Measurements from ENCODE around the gene LILRA1.
"Not testable (repeated sequence)": the region's sequence is repeated elsewhere in the genome, so short reads cannot be mapped to it uniquely, and the experiment has no call there.

Gene LILRA1

GRCh38 chr19:54593445-54593844 is at the start of gene LILRA1:
TSS of gene LILRA1 (plus strand) at chr19:54593632. CDS start at chr19:54594245, 613 bp downstream.
- DNase-seq (ENCODE audit: low read depth), result not testable (repeated sequence)

GRCh38 chr19:54548806-54549205 is 44.6 kb upstream of the LILRA1 start:
- no peak for DNase-seq (ENCODE audit: low read depth)

GRCh38 chr19:54549224-54549623 is 44.2 kb upstream of the LILRA1 start:
- DNase-seq (ENCODE audit: low read depth), result no peak

GRCh38 chr19:54551293-54551692 is 42.1 kb upstream of the LILRA1 start:
- no peak for DNase-seq (ENCODE audit: low read depth)

- no peak for DNase-seq (ENCODE audit: low read depth)
These were observed 41.2 kb upstream of the LILRA1 start for GRCh38 chr19:54551950-54552912.

DNA sequence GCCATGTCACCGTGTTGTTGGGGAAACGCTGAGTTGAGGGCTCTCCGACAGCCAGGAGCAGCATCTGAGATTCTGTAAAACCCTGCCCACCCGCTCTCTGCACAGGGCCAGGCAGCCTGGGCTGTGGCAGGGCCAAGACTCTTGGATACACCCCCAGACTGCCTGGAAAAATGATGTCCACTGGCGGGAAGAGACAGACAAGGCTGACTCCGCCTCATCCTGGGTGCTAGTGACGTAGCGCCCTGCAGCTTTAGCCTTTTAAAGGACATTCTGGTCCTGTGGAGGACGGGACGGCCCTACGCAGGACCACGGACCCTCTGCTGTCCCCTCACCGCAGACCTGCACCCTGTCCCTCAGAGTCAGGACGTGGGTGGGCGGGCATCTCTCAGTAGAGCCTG is 40.5 kb upstream of the LILRA1 start:
- DNase-seq (ENCODE audit: low read depth), result no peak

- no peak for DNase-seq (ENCODE audit: low read depth)
These were observed 39.4 kb upstream of the LILRA1 start for GRCh38 chr19:54554006-54554405.

DNA sequence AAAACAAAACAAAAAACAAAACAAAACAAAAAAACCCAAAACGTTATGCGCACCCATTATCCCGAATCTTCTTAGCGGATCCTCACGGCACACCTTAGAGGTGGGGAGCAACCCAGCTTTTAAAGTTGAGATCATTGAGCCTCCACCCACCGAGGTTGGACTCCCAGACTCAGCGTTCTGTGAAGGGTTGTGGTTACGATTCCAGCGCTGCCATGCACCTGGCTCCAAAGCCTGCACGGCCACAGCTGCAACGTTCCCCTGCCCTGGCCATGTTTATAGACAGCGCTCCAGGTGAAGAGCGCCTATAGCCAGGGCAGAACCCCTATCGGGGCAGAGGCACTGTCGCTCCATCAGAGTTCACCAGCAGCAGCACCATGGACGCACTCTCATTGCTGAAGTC is 38.5 kb upstream of the LILRA1 start:
- DNase-seq (ENCODE audit: low read depth), result no peak

DNA sequence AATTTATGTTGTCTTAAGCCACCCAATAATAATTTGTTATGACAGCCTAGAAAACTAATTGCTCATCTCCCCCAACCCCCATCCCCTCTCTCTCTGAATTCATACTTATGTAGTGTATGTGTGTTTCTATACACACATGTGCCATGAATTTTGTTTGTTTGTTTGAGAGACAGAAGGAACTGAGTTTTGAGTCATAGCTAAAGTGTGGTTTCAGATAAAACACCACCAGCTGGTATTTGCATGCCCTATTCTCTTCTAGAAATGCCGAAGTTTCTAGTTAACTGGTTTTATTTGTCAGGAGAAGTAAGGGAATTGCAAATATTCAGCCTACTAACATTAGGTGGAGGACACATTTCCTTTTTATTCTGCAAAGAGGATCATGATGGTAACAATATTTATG is 37.2 kb upstream of the LILRA1 start:
- DNase-seq (ENCODE audit: low read depth), result no peak

- DNase-seq (ENCODE audit: low read depth), result no peak
These were observed 35.1 kb upstream of the LILRA1 start for GRCh38 chr19:54558339-54558738.

DNA sequence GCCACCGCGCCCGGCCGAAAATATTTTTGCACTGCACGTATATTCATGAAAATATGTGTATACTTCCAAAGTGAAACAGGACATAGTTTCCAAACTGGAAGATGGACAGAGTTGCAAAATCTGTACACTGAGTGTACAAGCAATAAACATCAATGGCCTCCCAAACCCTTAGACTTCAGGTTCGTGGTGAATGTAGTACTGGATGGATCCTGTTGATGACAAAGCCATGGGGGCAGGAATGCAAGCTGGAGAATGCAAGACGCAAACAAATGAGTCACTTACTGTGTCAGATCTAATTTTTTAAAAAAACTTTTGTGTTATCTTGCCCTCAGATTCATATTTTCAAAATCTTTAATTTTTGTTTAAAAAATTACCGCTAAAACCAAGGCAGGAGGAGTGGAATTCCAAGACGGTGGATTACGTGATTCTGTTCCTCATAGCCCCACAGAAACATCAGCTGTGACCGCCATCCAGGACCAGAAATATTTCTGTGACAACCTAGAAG is 32.5 kb upstream of the LILRA1 start:
- no peak for DNase-seq (ENCODE audit: low read depth)

GRCh38 chr19:54561840-54562239 is 31.6 kb upstream of the LILRA1 start:
- no peak for DNase-seq (ENCODE audit: low read depth)

DNA sequence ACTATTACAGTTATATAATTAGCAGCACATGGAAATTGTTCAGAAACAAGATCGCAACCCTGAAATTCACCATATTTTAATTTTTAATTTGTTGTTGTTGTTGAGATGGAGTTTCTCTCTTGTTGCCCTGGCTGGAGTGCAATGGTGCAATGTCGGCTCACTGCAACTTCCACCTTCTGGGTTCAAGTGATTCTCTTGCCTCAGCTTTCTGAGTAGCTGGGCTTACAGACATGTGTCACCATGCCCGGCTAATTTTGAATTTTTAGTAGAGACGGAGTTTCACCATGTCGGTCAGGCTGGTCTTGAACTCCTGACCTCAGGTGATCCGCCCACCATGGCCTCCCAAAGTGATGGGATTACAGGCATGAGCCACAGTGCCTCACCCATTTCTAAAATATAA is 30.2 kb upstream of the LILRA1 start:
- not testable (repeated sequence) for DNase-seq (ENCODE audit: low read depth)

DNA sequence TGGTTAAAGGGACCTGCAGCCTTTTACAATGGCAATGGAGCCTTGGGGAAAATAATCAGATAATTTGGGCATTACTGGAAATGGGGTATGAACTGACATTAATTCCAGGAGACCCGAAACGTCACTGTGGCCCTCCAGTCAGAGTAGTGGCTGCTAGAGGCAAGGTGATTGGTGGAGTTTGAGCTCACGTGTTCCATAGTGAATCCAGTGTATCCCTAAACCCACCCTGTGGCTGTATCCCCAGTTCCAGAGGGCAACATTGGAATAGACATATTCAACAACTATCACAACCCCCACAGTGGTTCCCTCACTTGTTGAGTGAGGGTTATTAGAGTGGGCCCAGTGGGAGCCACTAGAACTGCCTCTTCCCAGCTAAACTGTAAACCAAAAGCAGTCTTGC is 23.1 kb upstream of the LILRA1 start:
- DNase-seq (ENCODE audit: low read depth), result no peak

GRCh38 chr19:54571715-54572615 is 21.5 kb upstream of the LILRA1 start:
- not testable (repeated sequence) for DNase-seq (ENCODE audit: low read depth)

DNA sequence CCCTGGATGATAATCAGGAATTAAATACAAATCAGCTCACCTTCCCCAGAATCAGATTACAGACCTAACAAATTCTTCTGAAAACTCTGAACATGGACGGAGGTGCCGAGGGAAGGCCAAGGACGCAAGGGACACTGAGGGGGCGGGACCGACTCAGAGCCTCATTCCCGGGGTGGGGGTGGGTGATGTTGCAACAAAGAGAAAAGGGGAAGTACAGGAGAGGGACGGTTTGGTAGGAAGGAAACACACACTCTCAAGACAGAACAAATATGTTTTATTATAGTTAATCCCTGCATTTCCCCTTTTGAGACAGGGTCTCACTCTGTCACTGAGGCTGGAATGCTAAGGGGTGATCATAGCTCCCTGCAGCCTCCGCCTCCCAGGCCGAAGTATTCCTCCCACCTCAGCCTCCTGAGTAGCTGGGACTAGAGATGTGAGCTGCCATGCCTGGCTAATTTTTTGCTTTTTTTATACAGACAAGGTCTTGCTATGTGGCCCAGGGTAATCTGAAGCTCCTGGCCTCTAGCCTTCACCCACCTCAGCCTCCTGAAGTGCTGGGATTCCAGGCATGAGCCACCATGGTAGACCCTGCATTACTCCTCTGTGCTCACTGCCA is 20.6 kb upstream of the LILRA1 start:
- no peak for DNase-seq (ENCODE audit: low read depth)

- no peak for DNase-seq (ENCODE audit: low read depth)
These were observed 20.0 kb upstream of the LILRA1 start, which contains the start of gene LILRA2 for GRCh38 chr19:54573330-54573872. TSS of gene LILRA2 (plus strand) at chr19:54573790. CDS start at chr19:54573879, 89 bp downstream.

- DNase-seq (ENCODE audit: low read depth), result no peak
These were observed 19.4 kb upstream of the LILRA1 start for GRCh38 chr19:54574051-54574450.

DNA sequence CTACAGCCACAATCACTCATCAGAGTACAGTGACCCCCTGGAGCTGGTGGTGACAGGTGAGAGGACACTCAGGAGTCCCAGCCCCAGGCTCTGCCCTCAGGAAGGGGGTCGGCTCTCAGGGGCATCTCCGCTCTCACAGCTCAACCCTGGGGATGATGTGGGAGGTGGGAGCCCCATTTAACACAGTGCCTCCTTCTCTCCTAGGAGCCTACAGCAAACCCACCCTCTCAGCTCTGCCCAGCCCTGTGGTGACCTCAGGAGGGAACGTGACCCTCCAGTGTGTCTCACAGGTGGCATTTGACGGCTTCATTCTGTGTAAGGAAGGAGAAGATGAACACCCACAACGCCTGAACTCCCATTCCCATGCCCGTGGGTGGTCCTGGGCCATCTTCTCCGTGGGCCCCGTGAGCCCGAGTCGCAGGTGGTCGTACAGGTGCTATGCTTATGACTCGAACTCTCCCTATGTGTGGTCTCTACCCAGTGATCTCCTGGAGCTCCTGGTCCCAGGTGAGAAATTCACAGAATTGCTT is 18.8 kb upstream of the LILRA1 start:
- no peak for DNase-seq (ENCODE audit: low read depth)

GRCh38 chr19:54575205-54575604 is 18.2 kb upstream of the LILRA1 start:
- not testable (repeated sequence) for DNase-seq (ENCODE audit: low read depth)

DNA sequence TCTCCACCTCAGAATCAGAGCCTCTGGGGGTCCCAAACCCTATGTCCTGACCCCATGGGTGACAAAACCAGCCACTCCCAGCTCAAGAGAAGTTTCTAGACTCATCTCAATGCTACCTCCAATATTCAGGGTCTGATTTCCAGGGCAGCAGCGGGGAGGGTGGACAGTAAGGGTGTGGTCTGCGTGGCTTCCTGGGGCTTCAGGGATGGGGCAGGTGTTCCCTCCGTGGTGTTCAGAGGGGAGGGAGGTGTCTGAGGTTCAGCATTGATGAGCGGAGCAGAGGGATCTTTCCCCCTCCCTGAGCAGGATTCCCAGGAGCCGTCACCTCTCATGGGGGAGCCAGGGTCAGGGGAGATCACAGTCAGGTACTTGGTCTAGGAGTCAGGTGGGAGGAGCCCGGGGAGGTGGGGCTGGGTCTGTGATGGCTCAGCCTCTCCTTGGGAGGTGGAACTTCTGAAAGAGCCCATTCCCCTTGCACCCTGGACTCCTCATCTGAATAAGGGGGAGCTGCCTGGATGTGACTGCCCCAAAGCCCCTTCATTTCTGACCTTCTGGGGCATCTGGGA is 16.9 kb upstream of the LILRA1 start:
- no peak for DNase-seq (ENCODE audit: low read depth)
